ENCODE results near the gene C12orf42.

Gene C12orf42

GRCh38 chr12:103499571-103499970 is 3.8 kb upstream of the C12orf42 start:
- no peak for TF ChIP-seq CTCF (conservative IDR thresholded peaks at IDR 0.05; ENCODE audit: low read depth)
- no peak overlapping the region for H3K27ac ChIP-seq
- no peak for DNase-seq (ENCODE audit: low spot score)
- ChIA-PET CTCF (no interaction called here), POLR2A (ENCODE audit: low non-redundant PET) (no interaction called here)

GRCh38 chr12:103498990-103499389 is 3.2 kb upstream of the C12orf42 start:
- no peak for DNase-seq (ENCODE audit: low spot score)
- ChIA-PET CTCF (no interaction called here), POLR2A (ENCODE audit: low non-redundant PET) (no interaction called here)
- no peak overlapping the region for H3K27ac ChIP-seq
- TF ChIP-seq CTCF (conservative IDR thresholded peaks at IDR 0.05; ENCODE audit: low read depth): no peak

- no peak for TF ChIP-seq CTCF (conservative IDR thresholded peaks at IDR 0.05; ENCODE audit: low read depth)
- POLR2A ChIA-PET (ENCODE audit: low non-redundant PET): no interaction called here
- DNase-seq (ENCODE audit: low spot score): no peak
- no peak overlapping the region for H3K27ac ChIP-seq
- CTCF ChIA-PET: interaction anchor here (0.6 to 1.6 kb wide), 4 partner anchors 54 to 1033 kb away, joined by 3 to 8 read pairs (median 3); no protein-coding TSS in a partner anchor
Measured at GRCh38 chr12:103494734-103495468, 867 bp downstream of the C12orf42 start.

- no peak for DNase-seq (ENCODE audit: low spot score)
- POLR2A ChIA-PET (ENCODE audit: low non-redundant PET): no interaction called here
- CTCF ChIA-PET: interaction anchor here (0.6 kb wide), 2 partner anchors 239 to 1034 kb away, joined by 3 read pairs; no protein-coding TSS in a partner anchor
- TF ChIP-seq CTCF (conservative IDR thresholded peaks at IDR 0.05; ENCODE audit: low read depth): no peak
- H3K27ac ChIP-seq: no peak overlapping the region
Measured at GRCh38 chr12:103494051-103494733, 1.6 kb downstream of the C12orf42 start.

GRCh38 chr12:103493199-103493598 is 2.6 kb downstream of the C12orf42 start:
- H3K27ac ChIP-seq: no peak overlapping the region
- ChIA-PET POLR2A (ENCODE audit: low non-redundant PET) (no interaction called here), CTCF (no interaction called here)
- no peak for DNase-seq (ENCODE audit: low spot score)
- no peak for TF ChIP-seq CTCF (conservative IDR thresholded peaks at IDR 0.05; ENCODE audit: low read depth)

- no peak for DNase-seq (ENCODE audit: low spot score)
- ChIA-PET CTCF (no interaction called here), POLR2A (ENCODE audit: low non-redundant PET) (no interaction called here)
- TF ChIP-seq CTCF (conservative IDR thresholded peaks at IDR 0.05; ENCODE audit: low read depth): no peak
- H3K27ac ChIP-seq: no peak overlapping the region
Measured at GRCh38 chr12:103482365-103482764, 13.4 kb downstream of the C12orf42 start.
